Gastroesophageal sphincter (tissue), 4 donors: ENCODE measurements around the gene GGA3. TPM values are rescaled to one million over a fixed set of nuclear protein-coding genes. Genes with fewer than 3 reads are reported as not detected.

Experiments used
- ATAC-seq: fragments of 150-250 bp; one replicate; pipeline ENCODE4 v1.9.1; 2016; ENCODE audit warnings: mild to moderate bottlenecking, moderate library complexity
- H3K27ac ChIP-seq, 4 donors: fragments of 200-600 bp; sonication (generic) in 3 of 4; 1 replicate in 3 of 4; 2 replicates in 1 of 4; pipeline ENCODE4 v1.5.1; 2016 to 2019
- H3K27me3 ChIP-seq: fragments of 200-600 bp; sonication (generic); one replicate; pipeline ENCODE4 v1.5.1; 2019
- H3K36me3 ChIP-seq, 2 donors: fragments of 200-600 bp; sonication (generic); one replicate each; pipeline ENCODE4 v1.5.1; 2019; ENCODE audit warnings: control low read depth in 1 of 2
- H3K4me1 ChIP-seq, 3 donors: fragments of 200-600 bp; sonication (generic); 1 replicate in 2 of 3; 2 replicates in 1 of 3; pipeline ENCODE4 v1.5.1; 2016 to 2019; ENCODE audit warnings: control low read depth in 2 of 3
- H3K4me3 ChIP-seq, 2 donors: fragments of 200-600 bp; sonication (generic); one replicate each; pipeline ENCODE4 v1.5.1; 2019; ENCODE audit warnings: mild to moderate bottlenecking in 1 of 2, moderate library complexity in 1 of 2
- H3K9me3 ChIP-seq, 3 donors: fragments of 200-600 bp; sonication (generic); one replicate each; pipeline ENCODE4 v1.5.1; 2017 to 2019; ENCODE audit warnings: control low read depth in 2 of 3
- CTCF ChIP-seq, 4 experiments: fragments of 200-600 bp in 2 of 4; fragments of 450-650 bp in 2 of 4; sonication (generic) in 1 of 4; IDR thresholded peaks; one replicate each; pipeline ENCODE4 v1.5.1; 2017 to 2019; ENCODE audit warnings: antibody characterized with exemption in 4 of 4, mild to moderate bottlenecking in 2 of 4, moderate library complexity in 2 of 4
- EP300 ChIP-seq: sonication (generic); formaldehyde crosslinking; IDR thresholded peaks from one replicate; pipeline ENCODE4 v1.6.1; 2017; ENCODE audit warnings: antibody characterized with exemption, mild to moderate bottlenecking
- POLR2A ChIP-seq, 2 donors: fragments of 450-650 bp; IDR thresholded peaks; one replicate each; pipeline ENCODE4 v1.6.1; 2017; ENCODE audit warnings: antibody characterized with exemption in 2 of 2, mild to moderate bottlenecking in 2 of 2, moderate library complexity in 1 of 2
- POLR2AphosphoS5 ChIP-seq: sonication (generic); formaldehyde crosslinking; IDR thresholded peaks from one replicate; pipeline ENCODE4 v1.6.1; 2017; ENCODE audit warnings: antibody characterized with exemption
- WGBS, 2 donors: methylation state at CpG; one replicate each; pipeline ENCODE4 v1.1.5; 2018; ENCODE audit warnings: low coverage in 1 of 2; 5-methylcytosine and 5-hydroxymethylcytosine counted together
- total RNA-seq, 4 donors: library from RNA; depleted of rRNA; stranded (reverse); fragments of >200 nt; gene quantifications; one replicate each; pipeline ENCODE4 v1.1.0, GENCODE V29; 2016

The GGA3 gene
- total RNA-seq, 4 donors from 2014 or later, result 19.5 to 27.8 (median 24.5) TPM

GRCh38 chr17:75241143-75241430 is 20.3 kb downstream of the GGA3 start:
- ATAC-seq, result peak; percentile 54
- WGBS, 2 donors, result 60 to 100% methylated on average over 1 to 2 of the region's 7 CpGs
- H3K4me1 ChIP-seq, result peaks cover 0 to 15% (median 0%) of the 10 kb centered on the region in 3 donors
- no peaks in the 10 kb centered on the region for H3K27me3 ChIP-seq
- H3K9me3 ChIP-seq, result no peaks in the 10 kb centered on the region
- H3K27ac ChIP-seq, result peak overlapping the region in 3 of 4 donors; percentile 31 to 64 (median 53)
- TF ChIP-seq POLR2AphosphoS5 (no peak), EP300 (no peak), POLR2A (IDR thresholded peaks at IDR 0.05) (no peak), CTCF (IDR thresholded peaks at IDR 0.05) (no peak)
- peaks cover 0 to 100% of the 10 kb centered on the region in 2 donors for H3K36me3 ChIP-seq
- H3K4me3 ChIP-seq, result no peak overlapping the region

GRCh38 chr17:75240394-75241142 is 20.8 kb downstream of the GGA3 start:
- Histone ChIP-seq H3K4me3 (no peak overlapping the region), H3K36me3 (peaks cover 0 to 100% of the 10 kb centered on the region in 2 donors), H3K9me3 (no peaks in the 10 kb centered on the region), H3K27ac (peak overlapping the region in 3 of 4 donors; percentile 31 to 64 (median 53)), H3K27me3 (no peaks in the 10 kb centered on the region), H3K4me1 (peaks cover 0 to 15% (median 0%) of the 10 kb centered on the region in 3 donors)
- ATAC-seq, result peak; percentile 57
- WGBS, 2 donors, result 61 to 67% methylated on average over 6 to 7 of the region's 23 CpGs
- TF ChIP-seq POLR2AphosphoS5 (no peak), CTCF (IDR thresholded peaks at IDR 0.05) (peak in 3 of 4 experiments; percentile 22 to 60 (median 36))

GRCh38 chr17:75239778-75240393 is 21.5 kb downstream of the GGA3 start:
- no peaks in the 10 kb centered on the region for H3K27me3 ChIP-seq
- H3K9me3 ChIP-seq, result no peaks in the 10 kb centered on the region
- no peak for ATAC-seq
- peak overlapping the region in 1 of 4 donors; percentile 31 for H3K27ac ChIP-seq
- H3K4me3 ChIP-seq, result no peak overlapping the region
- peaks cover 0 to 15% (median 0%) of the 10 kb centered on the region in 3 donors for H3K4me1 ChIP-seq
- H3K36me3 ChIP-seq, result peaks cover 0 to 100% of the 10 kb centered on the region in 2 donors
- no peak for TF ChIP-seq EP300
- TF ChIP-seq POLR2AphosphoS5, result no peak
- TF ChIP-seq POLR2A (IDR thresholded peaks at IDR 0.05), result no peak
- no peak for TF ChIP-seq CTCF (IDR thresholded peaks at IDR 0.05)
- WGBS, 2 donors, result 60 to 86% methylated on average over 1 to 7 of the region's 23 CpGs

- peaks cover 0 to 15% (median 0%) of the 10 kb centered on the region in 3 donors for H3K4me1 ChIP-seq
- H3K27me3 ChIP-seq, result no peaks in the 10 kb centered on the region
- H3K9me3 ChIP-seq, result no peaks in the 10 kb centered on the region
- H3K27ac ChIP-seq, result peak overlapping the region in 3 of 4 donors; percentile 35 to 53 (median 39)
- peak in 1 of 2 donors; percentile 8 for TF ChIP-seq POLR2A (IDR thresholded peaks at IDR 0.05)
- no peak for TF ChIP-seq CTCF (IDR thresholded peaks at IDR 0.05)
- peaks cover 0 to 100% of the 10 kb centered on the region in 2 donors for H3K36me3 ChIP-seq
- H3K4me3 ChIP-seq, result no peak overlapping the region
- WGBS, 2 donors, result 86 to 100% methylated on average over 1 of the region's 12 CpGs
- no peak for ATAC-seq
Measured at GRCh38 chr17:75239214-75239613, 22.2 kb downstream of the GGA3 start.
